HepG2 (cell line): ENCODE measurements around the gene PAX4. TPM values are rescaled to one million over a fixed set of nuclear protein-coding genes. Genes with fewer than 3 reads are reported as not detected.

ENCODE experiments used
- CC2D1A ChIP-seq: sonication (generic); formaldehyde crosslinking; IDR thresholded peaks from 2 replicates; pipeline ENCODE4 v1.8.1; 2023; ENCODE audit warnings: mild to moderate bottlenecking, missing genetic modification reagents
- DRAP1 ChIP-seq: IDR thresholded peaks from 2 replicates; pipeline ENCODE4 v1.6.1; 2016; ENCODE audit warnings: missing genetic modification reagents, missing compliant biosample characterization
- ESRRA ChIP-seq: sonication (generic); formaldehyde crosslinking; IDR thresholded peaks from 2 replicates; pipeline ENCODE4 v1.5.1; 2020; ENCODE audit warnings: mild to moderate bottlenecking, low read depth, missing genetic modification reagents
- FOXA3 ChIP-seq: IDR thresholded peaks from 2 replicates; pipeline ENCODE4 v1.6.1; 2016; ENCODE audit warnings: missing genetic modification reagents, missing compliant biosample characterization
- FOXK1 ChIP-seq: sonication (generic); formaldehyde crosslinking; IDR thresholded peaks from 2 replicates; pipeline ENCODE4 v1.4.0; 2020; ENCODE audit warnings: low read depth, missing genetic modification reagents, borderline replicate concordance
- FOXP4 ChIP-seq: sonication (generic); formaldehyde crosslinking; IDR thresholded peaks from 2 replicates; pipeline ENCODE4 v1.4.0; 2020; ENCODE audit warnings: missing genetic modification reagents
- HOXA3 ChIP-seq: sonication (generic); formaldehyde crosslinking; IDR thresholded peaks from 2 replicates; pipeline ENCODE4 v1.5.0; 2020; ENCODE audit warnings: missing genetic modification reagents
- IRF2 ChIP-seq: IDR thresholded peaks from 2 replicates; pipeline ENCODE4 v1.6.1; 2018; ENCODE audit warnings: missing genetic modification reagents, missing compliant biosample characterization
- ISL2 ChIP-seq: sonication (generic); formaldehyde crosslinking; IDR thresholded peaks from 2 replicates; pipeline ENCODE4 v1.5.0; 2020; ENCODE audit warnings: missing genetic modification reagents
- KDM3A ChIP-seq: IDR thresholded peaks from 2 replicates; pipeline ENCODE4 v1.6.1; 2018; ENCODE audit warnings: low read depth, missing compliant biosample characterization
- KDM5A ChIP-seq: fragments of 200-600 bp; sonication (generic); IDR thresholded peaks from 2 replicates; pipeline ENCODE4 v1.7.0; 2018; ENCODE audit warnings: antibody characterized with exemption, mild to moderate bottlenecking, low read length, borderline replicate concordance
- MAX ChIP-seq: IDR thresholded peaks from 2 replicates; pipeline ENCODE4 v1.6.1; 2012; ENCODE audit warnings: inconsistent platforms
- MTF2 ChIP-seq: sonication (generic); formaldehyde crosslinking; IDR thresholded peaks from 2 replicates; pipeline ENCODE4 v1.5.0; 2020; ENCODE audit warnings: missing genetic modification reagents, borderline replicate concordance
- MYC ChIP-seq: sonication (generic); formaldehyde crosslinking; IDR thresholded peaks from 2 replicates; pipeline ENCODE4 v1.9.0; 2021; ENCODE audit warnings: missing genetic modification reagents, borderline replicate concordance
- NCOA2 ChIP-seq: sonication (generic); formaldehyde crosslinking; IDR thresholded peaks from 2 replicates; pipeline ENCODE4 v1.8.0; 2022; ENCODE audit warnings: inconsistent platforms
- NFATC3 ChIP-seq: sonication (generic); formaldehyde crosslinking; IDR thresholded peaks from 2 replicates; pipeline ENCODE4 v1.5.1; 2020; ENCODE audit warnings: mild to moderate bottlenecking, missing genetic modification reagents
- PITX1 ChIP-seq: sonication (generic); formaldehyde crosslinking; IDR thresholded peaks from 2 replicates; pipeline ENCODE4 v1.5.1; 2020; ENCODE audit warnings: mild to moderate bottlenecking, missing genetic modification reagents
- SIN3A ChIP-seq: IDR thresholded peaks from 2 replicates; pipeline ENCODE4 v1.6.1; 2011; ENCODE audit warnings: low read depth, mild to moderate bottlenecking, control low read depth, low read length, borderline replicate concordance
- THRA ChIP-seq: sonication (generic); formaldehyde crosslinking; IDR thresholded peaks from 2 replicates; pipeline ENCODE4 v1.4.0; 2020; ENCODE audit warnings: missing genetic modification reagents, borderline replicate concordance
- TOE1 ChIP-seq: sonication (generic); formaldehyde crosslinking; IDR thresholded peaks from 2 replicates; pipeline ENCODE4 v1.4.0; 2020; ENCODE audit warnings: mild to moderate bottlenecking, missing genetic modification reagents
- YEATS4 ChIP-seq: sonication (generic); formaldehyde crosslinking; IDR thresholded peaks from 2 replicates; pipeline ENCODE4 v1.4.0; 2020; ENCODE audit warnings: missing genetic modification reagents, borderline replicate concordance
- ZFY ChIP-seq: sonication (generic); formaldehyde crosslinking; IDR thresholded peaks from 2 replicates; pipeline ENCODE4 v1.4.0; 2020; ENCODE audit warnings: missing genetic modification reagents
- ZIK1 ChIP-seq: sonication (generic); formaldehyde crosslinking; IDR thresholded peaks from 2 replicates; pipeline ENCODE4 v1.5.0; 2020; ENCODE audit warnings: mild to moderate bottlenecking, low read depth, missing genetic modification reagents, borderline replicate concordance
- ZMYM4 ChIP-seq: sonication (generic); formaldehyde crosslinking; IDR thresholded peaks from 2 replicates; pipeline ENCODE4 v1.8.1; 2023; ENCODE audit warnings: mild to moderate bottlenecking, missing genetic modification reagents
- ZNF263 ChIP-seq: sonication (generic); formaldehyde crosslinking; IDR thresholded peaks from 2 replicates; pipeline ENCODE4 v1.4.0; 2020; ENCODE audit warnings: missing genetic modification reagents
- ZNF703 ChIP-seq: sonication (generic); formaldehyde crosslinking; IDR thresholded peaks from 2 replicates; pipeline ENCODE4 v1.5.1; 2020; ENCODE audit warnings: missing genetic modification reagents, mild to moderate bottlenecking, moderate library complexity, borderline replicate concordance
- polyA plus RNA-seq, 8 experiments: library from polyadenylated mRNA; depleted of rRNA in 3 of 8; stranded (reverse) in 7 of 8; unstranded in 1 of 8; fragments of >200 nt; fragmentation: Illumina TruSeq in 4 of 8; extraction: Trizol in 4 of 8; gene quantifications; 2 replicates each; pipeline versions ENCODE4 v1.2.1 to v1.2.3, GENCODE V29; 2011 to 2016; ENCODE audit warnings: low read depth in 4 of 8, missing spikeins in 1 of 8, mixed read lengths in 1 of 8; ENCODE audit not compliant: insufficient read depth in 1 of 8
- total RNA-seq, 5 experiments: library from RNA; depleted of rRNA; stranded (reverse); fragments of >200 nt; fragmentation: Illumina TruSeq; extraction: Trizol; gene quantifications; 2 replicates each; pipeline ENCODE4 v1.2.3, GENCODE V29; 2016; ENCODE audit warnings: low read depth in 1 of 5
- TF ChIP-seq, protein P1 (sequence below): IDR thresholded peaks from 2 replicates; pipeline ENCODE4 v1.6.1; 2016; ENCODE audit warnings: mild to moderate bottlenecking

Gene PAX4
- total and polyA plus RNA-seq, 2 of the 13 experiments (the other 11 are each of a cell fraction or from before 2014, with no cell fraction given), result not detected

DNA sequence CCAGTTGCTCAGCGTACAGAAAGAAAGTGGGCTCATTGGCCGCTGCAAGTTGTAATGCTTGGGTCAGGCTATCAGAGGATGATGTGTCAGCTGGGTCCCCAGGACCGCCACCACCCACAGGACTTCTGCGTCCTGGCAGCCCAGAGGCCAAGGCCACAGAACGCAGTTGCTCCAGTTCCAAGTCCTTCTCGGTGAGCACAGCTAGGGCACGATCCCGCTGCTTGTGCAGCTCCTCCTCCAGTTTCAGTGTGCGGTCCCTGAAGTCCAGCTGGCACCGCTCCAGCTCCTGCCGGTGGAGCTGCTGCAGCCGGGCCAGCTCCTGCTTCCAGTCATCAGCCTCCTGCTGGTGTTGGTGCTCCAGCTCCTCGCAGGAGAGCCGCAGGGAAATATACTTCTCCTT, 35.6 kb downstream of the PAX4 start (continued):
- TF ChIP-seq, protein P1, sequence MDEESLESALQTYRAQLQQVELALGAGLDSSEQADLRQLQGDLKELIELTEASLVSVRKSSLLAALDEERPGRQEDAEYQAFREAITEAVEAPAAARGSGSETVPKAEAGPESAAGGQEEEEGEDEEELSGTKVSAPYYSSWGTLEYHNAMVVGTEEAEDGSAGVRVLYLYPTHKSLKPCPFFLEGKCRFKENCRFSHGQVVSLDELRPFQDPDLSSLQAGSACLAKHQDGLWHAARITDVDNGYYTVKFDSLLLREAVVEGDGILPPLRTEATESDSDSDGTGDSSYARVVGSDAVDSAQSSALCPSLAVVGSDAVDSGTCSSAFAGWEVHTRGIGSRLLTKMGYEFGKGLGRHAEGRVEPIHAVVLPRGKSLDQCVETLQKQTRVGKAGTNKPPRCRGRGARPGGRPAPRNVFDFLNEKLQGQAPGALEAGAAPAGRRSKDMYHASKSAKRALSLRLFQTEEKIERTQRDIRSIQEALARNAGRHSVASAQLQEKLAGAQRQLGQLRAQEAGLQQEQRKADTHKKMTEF, result peak; percentile 32; the same call in 1 of the 2 replicates
- 0 out of 2 replicates have a peak, but pooled peaks have one; percentile 23 for TF ChIP-seq NCOA2
- peak; percentile 61; the same call in 1 of the 2 replicates for TF ChIP-seq THRA (CRISPR knock-in tag)
- TF ChIP-seq ZNF703 (CRISPR knock-in tag), result no peak
- no peak for TF ChIP-seq SIN3A
- peak; percentile 12; the same call in 1 of the 2 replicates for TF ChIP-seq PITX1 (CRISPR knock-in tag)
- TF ChIP-seq FOXP4 (CRISPR knock-in tag), result peak; percentile 48; the same call in 1 of the 2 replicates
- no peak for TF ChIP-seq TOE1 (CRISPR knock-in tag)
- TF ChIP-seq HOXA3 (CRISPR knock-in tag), result peak; percentile 69; the same call in 1 of the 2 replicates
- TF ChIP-seq ISL2, result peak; percentile 71; the same call in 1 of the 2 replicates
- TF ChIP-seq FOXK1 (CRISPR knock-in tag), result no peak
- peak; percentile 60; the same call in 1 of the 2 replicates for TF ChIP-seq IRF2
- peak; percentile 63 for TF ChIP-seq YEATS4 (CRISPR knock-in tag)
- no peak for TF ChIP-seq NFATC3 (CRISPR knock-in tag)
- peak; percentile 24; the same call in 1 of the 2 replicates for TF ChIP-seq FOXA3 (CRISPR knock-in tag)
- no peak for TF ChIP-seq MTF2 (CRISPR knock-in tag)
- peak; percentile 87 for TF ChIP-seq ZMYM4 (CRISPR knock-in tag)
- peak; percentile 97 for TF ChIP-seq ZNF263 (CRISPR knock-in tag)
- TF ChIP-seq ZIK1 (CRISPR knock-in tag), result peak; percentile 55; the same call in 1 of the 2 replicates
- TF ChIP-seq KDM5A, result no peak
- 0 out of 2 replicates have a peak, but pooled peaks have one; percentile 31 for TF ChIP-seq ZFY (CRISPR knock-in tag)
- TF ChIP-seq ESRRA (CRISPR knock-in tag), result peak; percentile 74; the same call in 1 of the 2 replicates
- TF ChIP-seq KDM3A (CRISPR knock-in tag), result peak; percentile 38; the same call in 1 of the 2 replicates
- 0 out of 2 replicates have a peak, but pooled peaks have one; percentile 25 for TF ChIP-seq DRAP1 (CRISPR knock-in tag)
- no peak for TF ChIP-seq CC2D1A (CRISPR knock-in tag)
- TF ChIP-seq MAX, result peak; percentile 55
- 0 out of 2 replicates have a peak, but pooled peaks have one; percentile 46 for TF ChIP-seq MYC (CRISPR knock-in tag)
